GM19455 (cell line): ENCODE measurements around the gene DTNA.
A peak's percentile ranks its signal among the peaks of the same experiment; 100 is the strongest.
"Not testable (repeated sequence)": the region's sequence is repeated elsewhere in the genome, so short reads cannot be mapped to it uniquely, and the experiment has no call there.

ENCODE experiments used
- ATAC-seq: cut with Tn5 transposase; IDR thresholded peaks from one replicate; pipeline ENCODE4 v1.9.1; 2021; ENCODE audit not compliant: unreplicated experiment

The DTNA gene

GRCh38 chr18:34709750-34710441 is at the start of gene DTNA:
Gene DTNA, plus strand, starts transcription at chr18:34710298. Its CDS starts 45,679 bp downstream, at chr18:34755977.
- no peak for ATAC-seq

DNA sequence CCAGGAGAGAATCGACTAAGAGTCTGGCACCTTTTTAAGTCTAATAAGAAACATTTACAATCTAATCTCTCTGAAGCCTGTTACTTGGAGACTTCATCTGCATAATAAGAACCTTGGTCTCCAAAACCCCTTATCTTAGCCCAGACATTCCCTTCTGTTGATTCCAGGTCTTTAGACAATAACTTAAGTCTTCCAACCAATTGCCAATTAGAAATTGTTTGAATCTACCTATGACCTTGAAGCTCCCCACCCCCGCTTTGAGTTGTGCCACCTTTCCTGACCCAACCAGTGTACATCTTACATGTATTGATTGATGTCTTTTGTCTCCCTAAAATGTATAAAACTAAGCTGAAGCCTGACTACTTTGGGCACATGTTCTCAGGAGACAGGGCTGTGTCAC is 49.5 kb upstream of the DTNA start:
- ATAC-seq, result no peak

DNA sequence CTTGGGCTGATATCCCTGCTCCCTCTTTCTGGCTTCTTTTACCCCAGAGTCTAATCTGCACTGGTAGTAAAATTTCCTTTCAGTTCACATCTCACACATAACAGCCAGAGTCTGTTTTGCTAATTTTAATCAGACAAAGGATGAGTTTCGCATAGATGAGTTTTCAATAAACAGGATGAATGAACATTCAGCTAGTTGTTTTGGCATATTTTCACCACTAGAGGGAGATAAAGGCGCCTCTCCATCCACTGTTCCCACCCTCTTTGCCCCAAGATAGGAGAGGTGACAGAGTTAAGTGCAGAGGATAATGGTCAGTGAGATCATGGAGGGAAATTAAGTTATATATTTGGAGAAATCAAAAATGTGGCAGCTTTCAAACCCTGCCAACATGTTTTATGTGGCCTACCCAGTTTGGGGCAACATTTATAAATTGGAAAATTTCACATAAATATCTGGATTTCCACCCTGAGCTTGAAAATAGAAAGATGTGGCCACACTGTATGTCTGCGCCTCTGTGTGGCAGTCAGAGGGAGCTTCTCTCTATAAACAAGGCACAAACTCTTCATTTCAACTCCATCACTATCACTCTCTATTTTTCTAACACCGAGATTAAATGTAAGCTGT is 48.5 kb upstream of the DTNA start:
- peak; percentile 77 for ATAC-seq

DNA sequence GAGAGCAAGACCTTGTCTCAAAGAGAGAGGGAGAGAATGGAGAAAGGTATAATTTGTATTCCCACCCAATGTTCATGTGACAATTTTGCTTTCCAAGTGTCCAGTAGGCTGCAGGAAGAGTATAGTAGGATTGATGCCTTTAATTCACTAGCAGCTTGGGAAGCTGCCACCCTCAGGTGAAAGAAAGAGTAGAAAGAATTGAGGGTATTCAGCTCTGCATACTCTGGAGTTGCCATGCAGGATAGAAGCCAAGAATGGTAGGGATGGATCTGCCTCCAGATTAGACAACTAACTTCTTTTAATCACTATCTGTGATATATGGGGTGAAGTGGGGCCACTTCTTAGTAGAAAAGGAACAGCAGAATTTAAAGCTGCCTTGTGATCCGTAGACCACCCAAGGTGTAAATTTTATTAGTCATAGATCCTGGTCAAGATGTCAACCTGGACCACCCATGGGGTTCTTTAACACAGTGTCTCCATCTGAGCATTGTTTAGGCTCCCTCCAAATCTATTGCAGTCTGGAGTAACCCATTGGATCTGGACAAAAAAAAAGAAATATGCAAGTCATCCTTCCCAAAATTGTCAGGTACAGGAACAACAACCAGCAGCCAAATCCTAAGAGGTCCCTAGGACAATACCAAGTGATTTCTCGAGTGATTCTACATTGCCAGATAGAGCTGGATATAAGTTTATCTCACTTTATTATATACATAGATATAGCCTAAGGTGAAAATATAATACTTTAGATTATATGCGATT is 33.1 kb upstream of the DTNA start:
- no peak for ATAC-seq

DNA sequence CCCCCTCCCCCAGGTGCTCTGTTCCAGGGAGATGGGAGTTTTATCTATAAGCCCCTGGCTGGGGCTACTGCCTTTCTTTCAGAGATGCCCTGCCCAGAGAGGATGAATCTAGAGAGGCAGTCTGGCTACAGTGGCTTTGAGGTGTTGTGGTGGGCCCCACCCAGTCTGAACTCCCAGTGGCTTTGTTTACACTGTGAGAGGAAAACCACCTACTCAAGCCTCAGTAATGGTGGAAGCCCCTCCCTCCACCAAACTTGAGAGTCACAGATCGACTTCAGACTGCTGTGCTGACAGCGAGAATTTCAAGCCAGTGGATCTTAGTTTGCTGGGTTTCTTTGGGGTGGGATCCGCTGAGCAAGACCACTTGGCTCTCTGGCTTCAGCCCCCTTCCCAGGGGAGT is 20.3 kb upstream of the DTNA start:
- ATAC-seq, result not testable (repeated sequence)

- ATAC-seq, result no peak
Observed at GRCh38 chr18:34691614-34692013, 18.5 kb upstream of the DTNA start.

DNA sequence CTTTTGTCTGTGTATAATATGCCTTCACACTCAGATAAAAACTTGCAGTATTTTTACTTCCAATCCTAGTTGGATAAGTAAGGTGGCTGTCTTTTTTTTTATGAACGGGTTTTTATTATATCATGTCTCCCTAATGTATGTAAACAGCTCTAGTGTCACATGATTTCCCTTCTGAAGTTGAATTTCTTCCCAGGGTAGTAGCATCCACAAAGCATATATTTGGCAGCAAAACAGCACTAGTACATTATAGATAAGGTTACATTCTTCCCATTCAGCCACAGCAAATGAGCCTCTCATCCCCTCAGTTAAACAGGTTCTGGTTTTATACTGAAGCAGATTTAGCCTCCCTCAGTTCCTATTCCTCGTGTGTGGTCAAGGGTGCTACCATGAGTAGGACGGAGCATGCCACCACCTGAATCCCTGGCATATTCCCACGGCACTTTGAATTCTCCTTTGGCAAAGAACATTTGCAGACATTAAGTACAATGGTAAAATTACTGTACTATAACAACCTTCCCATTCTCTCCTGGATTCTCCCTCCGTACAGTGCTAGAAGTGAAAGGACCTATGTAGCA is 15.4 kb upstream of the DTNA start:
- no peak for ATAC-seq

- ATAC-seq, result no peak
Observed at GRCh38 chr18:34695310-34695709, 14.8 kb upstream of the DTNA start.

DNA sequence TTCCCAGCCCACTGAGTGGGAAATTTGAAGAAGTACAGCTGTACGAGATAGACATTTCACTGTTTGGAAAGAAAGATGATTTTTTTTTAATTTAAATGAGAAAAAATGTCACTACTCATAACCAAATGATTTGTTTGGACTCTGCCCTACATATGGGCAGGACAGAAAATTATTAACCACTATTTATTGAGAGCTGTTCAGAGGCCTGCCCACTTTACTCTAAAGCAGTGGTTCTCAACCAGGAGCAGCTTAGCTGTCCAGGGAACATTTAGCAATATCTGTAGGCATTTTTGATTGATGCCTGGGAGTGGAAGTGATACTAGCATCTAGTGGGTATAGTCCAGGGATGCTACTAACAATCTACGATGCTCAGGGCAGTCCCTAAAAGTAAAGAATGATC is 13.4 kb upstream of the DTNA start:
- no peak for ATAC-seq

- no peak for ATAC-seq
Observed at GRCh38 chr18:34697233-34697632, 12.9 kb upstream of the DTNA start.

GRCh38 chr18:34697891-34698290 is 12.2 kb upstream of the DTNA start:
- ATAC-seq, result no peak

GRCh38 chr18:34701911-34702310 is 8.2 kb upstream of the DTNA start:
- no peak for ATAC-seq

DNA sequence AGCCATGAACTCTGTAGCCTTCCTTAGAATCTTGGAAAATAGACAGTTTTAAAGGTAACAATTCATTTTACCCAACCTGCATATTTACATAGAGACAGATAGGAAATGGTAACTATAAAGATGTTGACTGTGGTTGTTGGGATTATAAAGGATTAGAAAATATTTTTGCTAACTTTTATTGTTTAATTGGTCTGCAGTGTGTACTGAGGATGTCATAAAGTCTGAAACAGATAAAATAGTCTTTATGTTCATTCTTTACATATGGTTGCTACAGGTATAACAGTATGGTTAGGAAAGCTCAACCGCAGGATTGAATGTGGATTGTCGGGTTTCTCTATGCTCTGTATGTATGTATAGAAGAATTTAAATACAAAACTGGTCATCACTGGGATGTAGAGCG is 7.3 kb upstream of the DTNA start:
- ATAC-seq, result no peak

DNA sequence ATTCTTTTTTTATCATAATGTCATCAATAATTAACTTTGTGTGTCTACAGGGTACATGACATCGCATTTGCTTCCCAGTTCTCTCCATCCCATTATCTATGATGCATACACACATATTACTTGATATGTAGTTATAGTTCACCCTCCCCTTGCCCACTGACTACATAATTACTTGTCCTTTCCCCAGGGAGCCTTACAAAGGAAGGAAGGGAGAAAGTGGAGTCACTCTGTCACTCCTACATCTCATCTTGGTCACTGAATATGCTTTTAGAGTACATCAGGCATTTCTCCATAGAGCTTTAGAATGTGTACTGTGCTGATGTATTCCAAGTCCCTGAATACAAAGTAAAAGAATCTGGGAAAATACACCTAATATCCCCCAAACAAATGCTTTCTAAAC is 6.0 kb upstream of the DTNA start:
- no peak for ATAC-seq

GRCh38 chr18:34704823-34705222 is 5.3 kb upstream of the DTNA start:
- no peak for ATAC-seq

DNA sequence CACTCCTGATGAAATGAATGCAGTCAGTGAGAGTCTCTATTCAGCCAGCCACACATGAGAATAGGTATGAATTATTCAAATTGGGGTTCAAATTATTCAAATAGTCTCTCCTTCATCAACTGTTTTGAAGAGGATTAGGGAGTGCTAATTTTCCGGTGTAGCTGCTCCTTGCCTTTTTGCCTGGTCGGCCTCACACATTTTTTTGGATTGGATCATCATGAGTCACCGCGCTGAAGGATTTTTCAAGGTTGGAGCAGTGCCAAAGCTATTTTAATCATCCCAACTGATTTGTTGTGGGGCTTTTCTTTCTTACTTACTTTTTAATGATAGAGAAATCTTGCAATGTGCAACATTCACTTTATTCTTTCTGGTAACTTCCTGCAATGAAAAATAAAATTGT is 2.4 kb upstream of the DTNA start:
- ATAC-seq, result no peak

GRCh38 chr18:34709104-34709503 is 994 bp upstream of the DTNA start:
- no peak for ATAC-seq

GRCh38 chr18:34710458-34710914 is 388 bp downstream of the DTNA start:
- ATAC-seq, result no peak

- no peak for ATAC-seq
Observed at GRCh38 chr18:34710934-34711333, 836 bp downstream of the DTNA start.

- ATAC-seq, result not testable (repeated sequence)
Observed at GRCh38 chr18:34716111-34716510, 6.0 kb downstream of the DTNA start.

GRCh38 chr18:34718610-34719009 is 8.5 kb downstream of the DTNA start:
- no peak for ATAC-seq

DNA sequence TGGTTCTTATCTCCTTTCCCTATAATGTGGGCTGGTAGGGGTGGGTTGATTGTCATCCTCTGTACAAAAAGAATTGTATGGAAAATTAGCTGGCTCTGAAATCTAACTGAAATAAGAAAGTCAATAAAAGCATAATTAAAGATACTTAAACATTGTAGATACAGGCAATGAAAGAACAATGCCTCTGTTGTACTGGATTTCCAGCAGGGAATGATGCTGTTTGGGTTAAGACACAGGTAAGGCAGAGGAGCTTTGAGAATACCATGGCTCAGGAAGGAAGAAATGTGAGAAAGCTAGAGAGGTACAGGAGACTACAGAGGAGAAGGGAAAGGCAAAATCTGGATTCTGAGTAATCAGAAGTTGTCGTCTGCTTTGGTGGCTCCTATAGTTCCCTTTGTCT is 10.1 kb downstream of the DTNA start:
- ATAC-seq, result no peak
